ENCODE results near the gene CCNA2.

Gene CCNA2

GRCh38 chr4:121771869-121772268 is 51.8 kb downstream of the CCNA2 start:
- TF ChIP-seq POLR2AphosphoS5 (IDR thresholded peaks at IDR 0.05; ENCODE audit: low read depth) (no peak), CTCF (IDR thresholded peaks at IDR 0.05; ENCODE audit: insufficient read depth, low read length) (no peak), REST (IDR thresholded peaks at IDR 0.05; ENCODE audit: insufficient replicate concordance, low read depth) (no peak), SPI1 (IDR thresholded peaks at IDR 0.05; ENCODE audit: borderline replicate concordance, low read depth) (no peak), GABPA (IDR thresholded peaks at IDR 0.05; ENCODE audit: low read depth) (no peak)
- no peak overlapping the region for H3K4me3 ChIP-seq (replicated peaks; ENCODE audit: insufficient read depth, low read length)
- DNase-seq (ENCODE audit: low read depth in 1 of 2, low spot score in 1 of 2) = no peak
- H3K27ac ChIP-seq (replicated peaks) = no peak overlapping the region
- no peaks in the 10 kb centered on the region for H3K27me3 ChIP-seq (ENCODE audit: insufficient read depth, poor library complexity, severe bottlenecking)

GRCh38 chr4:121769341-121769740 is 54.3 kb downstream of the CCNA2 start:
- Histone ChIP-seq H3K27me3 (ENCODE audit: insufficient read depth, poor library complexity, severe bottlenecking) (peaks cover 13% of the 10 kb centered on the region), H3K27ac (replicated peaks) (no peak overlapping the region), H3K4me3 (replicated peaks; ENCODE audit: insufficient read depth, low read length) (no peak overlapping the region)
- no peak for DNase-seq (ENCODE audit: low read depth in 1 of 2, low spot score in 1 of 2)
- no peak for TF ChIP-seq SPI1 (IDR thresholded peaks at IDR 0.05; ENCODE audit: borderline replicate concordance, low read depth)
- no peak for TF ChIP-seq REST (IDR thresholded peaks at IDR 0.05; ENCODE audit: insufficient replicate concordance, low read depth)
- TF ChIP-seq POLR2AphosphoS5 (IDR thresholded peaks at IDR 0.05; ENCODE audit: low read depth) = no peak
- TF ChIP-seq GABPA (IDR thresholded peaks at IDR 0.05; ENCODE audit: low read depth) = no peak
- no peak for TF ChIP-seq CTCF (IDR thresholded peaks at IDR 0.05; ENCODE audit: insufficient read depth, low read length)

GRCh38 chr4:121767166-121767565 is 56.5 kb downstream of the CCNA2 start:
- H3K4me3 ChIP-seq (replicated peaks; ENCODE audit: insufficient read depth, low read length) = no peak overlapping the region
- peaks cover 22% of the 10 kb centered on the region for H3K27me3 ChIP-seq (ENCODE audit: insufficient read depth, poor library complexity, severe bottlenecking)
- no peak for DNase-seq (ENCODE audit: low read depth in 1 of 2, low spot score in 1 of 2)
- no peak overlapping the region for H3K27ac ChIP-seq (replicated peaks)
- TF ChIP-seq REST (IDR thresholded peaks at IDR 0.05; ENCODE audit: insufficient replicate concordance, low read depth) = no peak
- no peak for TF ChIP-seq SPI1 (IDR thresholded peaks at IDR 0.05; ENCODE audit: borderline replicate concordance, low read depth)
- TF ChIP-seq CTCF (IDR thresholded peaks at IDR 0.05; ENCODE audit: insufficient read depth, low read length) = no peak
- no peak for TF ChIP-seq POLR2AphosphoS5 (IDR thresholded peaks at IDR 0.05; ENCODE audit: low read depth)
- no peak for TF ChIP-seq GABPA (IDR thresholded peaks at IDR 0.05; ENCODE audit: low read depth)

Data from HL-60 (cell line).